ENCODE measurements around the gene ABCA2. TPM values are rescaled to one million over a fixed set of nuclear protein-coding genes. Genes with fewer than 3 reads are reported as not detected.
A peak's percentile ranks its signal among the peaks of the same experiment; 100 is the strongest.
"Not testable (repeated sequence)": the region's sequence is repeated elsewhere in the genome, so short reads cannot be mapped to it uniquely, and the experiment has no call there.

Gene ABCA2
- total RNA-seq, 1 experiment from 2014 or later, result 10.9 TPM

- H3K4me3 ChIP-seq, result no peak overlapping the region
- H3K9me3 ChIP-seq, result no peaks in the 10 kb centered on the region
- DNase-seq, result no peak
- no peaks in the 10 kb centered on the region for H3K27me3 ChIP-seq
- peaks cover 4% of the 10 kb centered on the region; the same call in 1 of the 2 replicates for H3K36me3 ChIP-seq
Observed at GRCh38 chr9:137066096-137066861, 38.2 kb upstream of the ABCA2 start.

GRCh38 chr9:137065336-137065967 is 37.4 kb upstream of the ABCA2 start:
- Histone ChIP-seq H3K36me3 (peaks cover 4% of the 10 kb centered on the region; the same call in 1 of the 2 replicates), H3K4me3 (no peak overlapping the region), H3K27me3 (no peaks in the 10 kb centered on the region), H3K9me3 (no peaks in the 10 kb centered on the region)
- no peak for DNase-seq

GRCh38 chr9:137064880-137065164 is 36.8 kb upstream of the ABCA2 start:
- H3K9me3 ChIP-seq, result no peaks in the 10 kb centered on the region
- no peak overlapping the region for H3K4me3 ChIP-seq
- no peak for DNase-seq
- peaks cover 4% of the 10 kb centered on the region; the same call in 1 of the 2 replicates for H3K36me3 ChIP-seq
- no peaks in the 10 kb centered on the region for H3K27me3 ChIP-seq

- Histone ChIP-seq H3K36me3 (peaks cover 4% of the 10 kb centered on the region; the same call in 1 of the 2 replicates), H3K27me3 (no peaks in the 10 kb centered on the region), H3K9me3 (no peaks in the 10 kb centered on the region), H3K4me3 (no peak overlapping the region)
- DNase-seq, result peak; percentile 68
Observed at GRCh38 chr9:137064027-137064879, 36.2 kb upstream of the ABCA2 start.

GRCh38 chr9:137063311-137064026 is 35.4 kb upstream of the ABCA2 start:
- DNase-seq, result no peak
- Histone ChIP-seq H3K9me3 (no peaks in the 10 kb centered on the region), H3K4me3 (no peak overlapping the region), H3K36me3 (peaks cover 4% of the 10 kb centered on the region; the same call in 1 of the 2 replicates), H3K27me3 (no peaks in the 10 kb centered on the region)

GRCh38 chr9:137062798-137063197 is 34.8 kb upstream of the ABCA2 start:
- not testable (repeated sequence) for H3K4me3 ChIP-seq, H3K9me3 ChIP-seq, H3K27me3 ChIP-seq, H3K36me3 ChIP-seq, DNase-seq

GRCh38 chr9:137062384-137062783 is 34.3 kb upstream of the ABCA2 start:
- H3K4me3 ChIP-seq, result no peak overlapping the region

GRCh38 chr9:137058521-137059234 is 30.6 kb upstream of the ABCA2 start:
- no peak for DNase-seq
- no peaks in the 10 kb centered on the region for H3K9me3 ChIP-seq
- H3K36me3 ChIP-seq, result peaks cover under 1% of the 10 kb centered on the region; the same call in 1 of the 2 replicates
- no peak overlapping the region for H3K4me3 ChIP-seq
- H3K27me3 ChIP-seq, result no peaks in the 10 kb centered on the region

More at GRCh38 chr9:137062384-137062783, 34.3 kb upstream of the ABCA2 start:
- no peaks in the 10 kb centered on the region for H3K9me3 ChIP-seq
- no peaks in the 10 kb centered on the region for H3K27me3 ChIP-seq
- DNase-seq, result no peak
- H3K36me3 ChIP-seq, result peaks cover 4% of the 10 kb centered on the region; the same call in 1 of the 2 replicates

- no peaks in the 10 kb centered on the region for H3K27me3 ChIP-seq
- H3K9me3 ChIP-seq, result no peaks in the 10 kb centered on the region
- no peak overlapping the region for H3K4me3 ChIP-seq
- no peaks in the 10 kb centered on the region for H3K36me3 ChIP-seq
- no peak for DNase-seq
Observed at GRCh38 chr9:137057545-137057944, 29.5 kb upstream of the ABCA2 start.

- H3K36me3 ChIP-seq, result no peaks in the 10 kb centered on the region
- no peaks in the 10 kb centered on the region for H3K27me3 ChIP-seq
- no peak overlapping the region for H3K4me3 ChIP-seq
- no peak for DNase-seq
- no peaks in the 10 kb centered on the region for H3K9me3 ChIP-seq
Observed at GRCh38 chr9:137056739-137057415, 28.8 kb upstream of the ABCA2 start.

GRCh38 chr9:137055385-137056364 is 27.6 kb upstream of the ABCA2 start:
- Histone ChIP-seq H3K27me3 (no peaks in the 10 kb centered on the region), H3K4me3 (no peak overlapping the region), H3K9me3 (no peaks in the 10 kb centered on the region), H3K36me3 (no peaks in the 10 kb centered on the region)
- peak; percentile 98 for DNase-seq

GRCh38 chr9:137054932-137055384 is 26.9 kb upstream of the ABCA2 start:
- H3K36me3 ChIP-seq, result no peaks in the 10 kb centered on the region
- no peaks in the 10 kb centered on the region for H3K27me3 ChIP-seq
- no peak for DNase-seq
- H3K9me3 ChIP-seq, result no peaks in the 10 kb centered on the region
- H3K4me3 ChIP-seq, result no peak overlapping the region

GRCh38 chr9:137053944-137054931 is 26.2 kb upstream of the ABCA2 start, which contains the start of gene ENTPD2:
Gene ENTPD2 (minus strand): TSS chr9:137054061. CDS start chr9:137053997, 64 bp downstream.
- no peaks in the 10 kb centered on the region for H3K9me3 ChIP-seq
- no peaks in the 10 kb centered on the region; the same call in 1 of the 2 replicates for H3K27me3 ChIP-seq
- H3K36me3 ChIP-seq, result no peaks in the 10 kb centered on the region
- no peak within 1 kb of the TSS for H3K4me3 ChIP-seq
- DNase-seq, result no peak

Measured in MG63 (cell line).